GM19035 (cell line): ENCODE data around the gene OR2T3.
"Not testable (repeated sequence)": the region's sequence is repeated elsewhere in the genome, so short reads cannot be mapped to it uniquely, and the experiment has no call there.

ENCODE experiments used
- ATAC-seq: cut with Tn5 transposase; IDR thresholded peaks from one replicate; pipeline ENCODE4 v1.9.1; 2021; ENCODE audit not compliant: unreplicated experiment

Gene OR2T3

DNA sequence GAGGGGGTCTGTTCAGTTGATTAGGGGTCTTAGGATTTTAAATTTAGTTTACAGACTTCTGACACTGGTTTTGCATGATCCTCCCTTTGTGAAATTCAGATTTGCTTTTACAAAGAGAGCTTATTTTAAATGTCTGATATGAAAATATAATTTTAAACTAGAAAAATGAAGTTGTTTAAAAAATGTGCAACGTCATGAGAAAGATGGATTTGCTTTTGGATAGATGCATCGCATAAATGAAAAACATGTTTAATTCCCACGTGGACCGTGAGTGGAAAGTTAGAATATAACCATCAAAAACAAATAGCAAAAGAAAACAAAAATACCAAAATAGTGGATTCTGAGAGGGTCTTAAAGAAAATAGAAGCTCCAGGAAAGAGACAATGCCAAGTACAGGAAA lies 2.0 kb upstream of the OR2T3 start:
- no peak for ATAC-seq

DNA sequence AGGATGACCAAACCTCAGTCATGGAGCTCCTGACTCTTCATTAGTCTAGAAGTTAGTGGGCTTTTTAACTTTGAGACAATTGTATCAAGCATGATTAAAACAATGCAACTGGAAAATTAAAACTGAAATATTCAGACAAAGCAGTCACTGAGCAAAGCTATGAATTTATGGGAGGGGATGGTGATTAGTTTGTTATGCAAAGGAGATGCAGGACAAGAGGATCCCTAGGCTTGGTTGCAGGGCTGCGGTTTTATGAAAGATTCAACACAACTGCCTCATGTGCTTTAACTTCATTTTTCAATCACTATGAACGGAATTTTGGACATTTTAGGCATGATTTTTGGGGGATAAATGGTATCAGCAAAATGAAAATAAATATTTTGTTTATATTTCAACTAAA lies 1.0 kb upstream of the OR2T3 start:
- ATAC-seq = not testable (repeated sequence)

DNA sequence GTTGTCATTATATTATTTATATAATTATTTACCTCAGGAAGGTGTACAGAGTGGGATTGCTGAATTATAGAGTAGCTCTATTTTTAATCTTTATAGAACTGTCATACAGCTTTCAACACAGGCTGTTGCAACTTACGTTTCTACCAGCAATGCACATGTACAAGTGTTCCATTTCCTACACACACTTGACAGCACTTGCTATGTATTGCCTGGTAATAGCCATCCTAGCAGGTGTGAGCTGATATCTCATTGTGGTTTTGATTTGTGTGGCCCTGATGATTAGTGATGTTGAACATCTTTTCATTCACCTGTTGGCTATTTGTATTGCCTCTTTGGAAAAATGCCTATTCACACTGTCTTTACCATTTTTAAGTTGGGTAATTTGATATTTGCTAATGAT lies 2.5 kb downstream of the OR2T3 start:
- peak; percentile 80 for ATAC-seq

DNA sequence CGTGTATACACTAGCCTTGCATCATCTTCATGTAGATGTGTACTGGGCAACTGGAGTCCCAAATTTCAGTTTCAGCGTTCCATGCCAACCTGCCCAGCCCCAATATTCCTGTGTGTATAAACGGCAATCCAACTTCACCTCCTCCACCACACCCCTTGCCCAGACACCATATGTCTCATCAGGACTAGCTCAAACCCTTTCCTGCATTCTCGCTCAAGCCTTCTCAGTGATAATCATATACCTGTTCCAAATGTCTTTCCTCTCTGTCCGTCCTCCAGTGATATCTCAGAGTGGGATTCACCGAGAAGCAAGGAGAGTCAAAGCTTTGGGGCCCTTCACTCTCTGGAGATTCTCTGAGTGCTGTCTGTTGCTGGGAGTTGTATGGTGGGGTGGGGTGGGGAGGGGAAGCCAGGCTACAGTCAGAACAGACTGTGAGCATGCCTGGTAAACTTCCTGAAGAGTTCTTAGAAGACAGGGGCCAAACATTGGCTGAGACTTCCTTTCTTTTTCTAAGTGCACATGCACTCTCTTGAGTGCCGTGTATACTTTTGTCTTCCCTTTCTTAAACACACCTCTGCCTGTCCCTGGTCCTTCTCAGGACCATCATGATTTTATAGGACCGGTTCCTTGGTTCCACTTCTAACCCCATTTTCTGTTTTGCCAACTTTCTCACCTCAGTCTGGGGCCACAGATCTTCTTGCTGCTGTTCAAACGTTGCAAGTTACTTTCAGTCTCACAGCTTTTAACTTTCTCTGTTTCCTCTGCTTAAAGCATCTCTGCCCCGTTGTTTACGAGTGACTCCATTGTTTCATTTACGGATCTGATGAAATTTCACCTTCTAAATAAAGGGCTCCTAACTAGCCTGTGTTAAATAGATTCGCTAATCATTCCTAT lies 8.8 kb downstream of the OR2T3 start:
- ATAC-seq = peak; percentile 90

DNA sequence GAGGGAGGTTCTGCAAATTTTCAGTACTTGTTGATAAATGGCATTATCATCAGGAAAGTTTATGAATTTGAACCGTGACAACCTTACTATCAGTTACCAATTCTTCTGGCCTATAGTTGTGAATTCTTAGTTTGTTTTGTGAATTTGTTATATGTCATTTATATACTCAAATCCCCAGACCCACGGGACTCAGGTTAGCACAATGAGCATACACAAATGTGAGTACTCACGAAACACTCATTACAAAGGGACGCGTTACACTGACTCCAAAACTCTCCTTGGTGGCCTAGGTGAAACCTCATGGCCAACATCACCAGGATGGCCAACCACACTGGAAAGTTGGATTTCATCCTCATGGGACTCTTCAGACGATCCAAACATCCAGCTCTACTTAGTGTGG lies 15.1 kb downstream of the OR2T3 start, which contains the start of gene OR2T5:
Gene OR2T5 (plus strand): TSS at position 301 of the 400 bp plus-strand sequence. CDS start 0 bp downstream, at position 301.
- not testable (repeated sequence) for ATAC-seq

DNA sequence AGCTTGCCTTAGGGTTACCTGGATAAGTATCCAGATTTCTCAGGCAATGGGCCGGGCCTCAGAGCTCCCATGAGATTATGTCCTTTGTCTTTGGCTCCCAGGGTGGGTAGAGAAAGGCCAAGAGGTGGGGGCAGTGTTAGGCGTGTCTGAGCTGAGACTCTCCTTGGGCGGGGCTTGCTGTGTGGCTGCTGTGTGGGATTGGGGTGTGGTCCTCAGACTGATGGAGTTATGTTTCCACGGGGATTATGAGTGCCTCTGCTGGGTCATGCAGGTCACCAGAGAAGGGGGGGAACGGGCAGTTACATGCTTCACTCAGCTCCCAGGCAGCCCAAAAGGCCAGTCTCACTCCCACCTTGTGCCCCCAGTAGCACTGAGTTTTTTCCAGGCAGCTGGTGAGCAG lies 23.5 kb downstream of the OR2T3 start:
- ATAC-seq = not testable (repeated sequence)

DNA sequence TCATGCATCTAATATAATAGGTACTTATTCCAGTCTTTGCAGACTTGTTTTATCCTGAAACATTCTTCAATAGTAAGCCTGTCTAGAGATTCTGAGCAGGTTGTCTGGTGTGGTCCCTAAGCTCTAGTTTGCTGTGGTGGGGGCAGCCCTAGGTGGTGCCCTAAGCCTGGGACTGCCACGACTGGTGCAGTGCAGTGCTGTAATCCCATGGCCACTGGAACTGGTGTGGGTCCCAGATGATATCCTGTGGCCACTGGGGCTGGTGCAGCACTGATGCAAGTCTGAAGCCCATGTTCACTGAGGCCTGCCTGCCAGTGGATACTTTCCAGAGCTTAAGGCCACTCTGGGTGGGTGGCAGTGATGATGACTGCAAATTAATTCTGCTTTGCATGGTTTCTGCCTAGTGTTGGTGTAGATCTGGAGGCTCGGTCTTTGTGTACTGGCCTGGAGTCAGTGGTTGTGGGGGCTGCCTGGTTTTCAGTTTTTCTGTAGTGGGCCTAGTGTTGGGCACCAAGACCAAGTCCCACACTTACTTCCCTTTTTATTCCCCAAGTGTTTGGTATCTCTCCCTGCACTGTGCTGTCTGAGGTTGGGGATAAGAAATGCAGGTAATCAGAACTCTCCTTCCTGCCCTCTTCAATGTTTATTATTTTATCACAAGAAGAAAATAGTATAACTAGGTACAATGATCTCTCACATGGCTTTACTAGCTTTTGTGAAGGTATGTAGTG lies 27.3 kb downstream of the OR2T3 start:
- not testable (repeated sequence) for ATAC-seq

DNA sequence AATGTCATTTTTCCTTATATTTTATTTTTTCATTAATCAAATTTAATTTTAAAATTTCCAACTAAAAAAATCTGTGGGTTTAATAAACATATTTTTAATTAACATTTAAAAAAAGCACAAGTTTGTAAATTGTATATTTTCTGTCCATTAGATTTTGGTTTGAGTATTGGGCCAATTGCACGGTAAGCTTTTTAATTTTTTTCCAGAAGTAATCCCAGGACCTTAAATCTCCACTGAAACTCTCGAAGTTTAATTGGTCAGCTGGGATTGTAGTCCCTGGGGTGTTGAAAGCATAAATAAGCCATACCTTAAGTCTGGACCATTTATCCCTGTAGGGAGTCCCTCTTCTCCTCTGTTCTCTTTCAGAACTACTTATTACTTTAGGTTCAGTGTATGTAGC lies 34.6 kb downstream of the OR2T3 start, which contains the start of gene OR2G6:
Gene OR2G6 (plus strand): TSS at position 301 of the 400 bp plus-strand sequence. CDS start 13,574 bp downstream, outside the sequence.
- ATAC-seq = not testable (repeated sequence)

DNA sequence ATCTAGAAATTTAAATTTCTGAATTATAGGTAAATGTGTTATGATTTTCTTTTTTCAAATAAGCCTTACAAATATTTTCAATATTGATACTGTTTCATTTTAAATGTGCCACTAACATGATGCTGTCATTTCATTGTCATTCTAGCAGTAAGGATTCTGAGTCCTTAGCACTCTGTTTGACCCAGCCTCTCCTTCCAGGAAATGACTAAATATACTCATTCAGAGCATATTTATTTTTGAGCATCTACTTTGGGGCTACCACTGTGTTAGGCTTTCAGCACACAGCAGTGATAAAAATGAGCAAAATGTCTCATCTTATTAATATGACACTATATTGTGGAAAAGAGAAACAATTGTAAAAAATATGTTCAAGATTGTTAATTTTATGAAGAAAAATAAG lies 37.1 kb downstream of the OR2T3 start:
- not testable (repeated sequence) for ATAC-seq

DNA sequence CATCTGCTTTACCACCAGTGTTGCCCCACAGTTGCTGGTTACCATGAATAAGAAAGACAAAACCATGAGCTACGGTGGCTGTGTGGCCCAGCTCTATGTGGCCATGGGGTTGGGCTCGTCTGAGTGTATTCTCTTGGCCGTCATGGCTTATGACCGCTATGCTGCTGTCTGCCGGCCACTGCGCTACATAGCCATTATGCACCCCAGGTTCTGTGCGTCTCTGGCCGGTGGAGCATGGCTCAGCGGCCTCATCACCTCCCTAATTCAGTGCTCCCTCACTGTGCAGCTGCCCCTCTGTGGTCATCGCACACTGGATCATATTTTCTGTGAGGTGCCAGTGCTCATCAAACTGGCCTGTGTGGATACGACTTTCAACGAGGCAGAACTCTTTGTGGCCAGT lies 48.7 kb downstream of the OR2T3 start:
- ATAC-seq = no peak
